HEK293 (cell line): ENCODE results near the gene SLBP.
A peak's percentile ranks its signal among the peaks of the same experiment; 100 is the strongest.

Experiments
- GFI1B ChIP-seq: fragments of 450-650 bp; formaldehyde crosslinking; IDR thresholded peaks from 2 replicates; pipeline ENCODE4 v1.5.1; 2016; ENCODE audit warnings: missing biosample characterization, missing genetic modification characterization
- KLF10 ChIP-seq: fragments of 450-650 bp; IDR thresholded peaks from 2 replicates; pipeline ENCODE4 v1.5.1; 2018; ENCODE audit warnings: missing biosample characterization, mild to moderate bottlenecking, missing genetic modification characterization
- KLF17 ChIP-seq: fragments of 450-650 bp; formaldehyde crosslinking; IDR thresholded peaks from 2 replicates; pipeline ENCODE4 v1.5.1; 2016; ENCODE audit warnings: missing biosample characterization, missing genetic modification characterization
- OSR2 ChIP-seq: fragments of 450-650 bp; formaldehyde crosslinking; IDR thresholded peaks from 2 replicates; pipeline ENCODE4 v1.5.1; 2016; ENCODE audit warnings: missing biosample characterization, missing genetic modification characterization
- ZBTB21 ChIP-seq: fragments of 450-650 bp; formaldehyde crosslinking; IDR thresholded peaks from 2 replicates; pipeline ENCODE4 v1.5.1; 2017; ENCODE audit warnings: missing biosample characterization, missing genetic modification characterization
- ZBTB48 ChIP-seq: fragments of 450-650 bp; formaldehyde crosslinking; IDR thresholded peaks from 2 replicates; pipeline ENCODE4 v1.5.1; 2016; ENCODE audit warnings: missing biosample characterization, missing genetic modification characterization
- ZBTB8A ChIP-seq: fragments of 450-650 bp; formaldehyde crosslinking; IDR thresholded peaks from 2 replicates; pipeline ENCODE4 v1.5.1; 2016; ENCODE audit warnings: missing biosample characterization, missing genetic modification characterization
- ZEB2 ChIP-seq: fragments of 450-650 bp; formaldehyde crosslinking; IDR thresholded peaks from 2 replicates; pipeline ENCODE4 v1.5.1; 2016; ENCODE audit warnings: missing biosample characterization, missing genetic modification characterization
- ZNF112 ChIP-seq: fragments of 450-650 bp; formaldehyde crosslinking; IDR thresholded peaks from 2 replicates; pipeline ENCODE4 v1.5.0; 2017; ENCODE audit warnings: missing biosample characterization, missing genetic modification characterization
- ZNF121 ChIP-seq: fragments of 450-650 bp; formaldehyde crosslinking; IDR thresholded peaks from 2 replicates; pipeline ENCODE4 v1.5.1; 2016; ENCODE audit warnings: missing biosample characterization, missing genetic modification characterization
- ZNF132 ChIP-seq: fragments of 450-650 bp; formaldehyde crosslinking; IDR thresholded peaks from 2 replicates; pipeline ENCODE4 v1.5.1; 2017; ENCODE audit warnings: missing biosample characterization, missing genetic modification characterization, borderline replicate concordance
- ZNF146 ChIP-seq: fragments of 450-650 bp; formaldehyde crosslinking; IDR thresholded peaks from 2 replicates; pipeline ENCODE4 v1.5.1; 2016; ENCODE audit warnings: missing biosample characterization, missing genetic modification characterization
- ZNF16 ChIP-seq: fragments of 450-650 bp; formaldehyde crosslinking; IDR thresholded peaks from 2 replicates; pipeline ENCODE4 v1.5.1; 2016; ENCODE audit warnings: low read depth, missing biosample characterization, missing genetic modification characterization
- ZNF202 ChIP-seq: fragments of 450-650 bp; formaldehyde crosslinking; IDR thresholded peaks from 2 replicates; pipeline ENCODE4 v1.5.1; 2016; ENCODE audit warnings: missing biosample characterization, missing genetic modification characterization, borderline replicate concordance
- ZNF24 ChIP-seq: fragments of 450-650 bp; formaldehyde crosslinking; IDR thresholded peaks from 2 replicates; pipeline ENCODE4 v1.5.1; 2016; ENCODE audit warnings: missing biosample characterization, missing genetic modification characterization
- ZNF549 ChIP-seq: fragments of 450-650 bp; IDR thresholded peaks from 2 replicates; pipeline ENCODE4 v1.5.1; 2018; ENCODE audit warnings: missing biosample characterization, missing genetic modification characterization, mild to moderate bottlenecking, inconsistent platforms, moderate library complexity
- ZNF560 ChIP-seq: fragments of 450-650 bp; formaldehyde crosslinking; IDR thresholded peaks from 2 replicates; pipeline ENCODE4 v1.5.1; 2017; ENCODE audit warnings: missing biosample characterization, missing genetic modification characterization, borderline replicate concordance
- ZNF596 ChIP-seq: fragments of 450-650 bp; IDR thresholded peaks from 2 replicates; pipeline ENCODE4 v1.5.0; 2018; ENCODE audit warnings: missing biosample characterization, mild to moderate bottlenecking, missing genetic modification characterization, moderate library complexity
- ZNF600 ChIP-seq: fragments of 450-650 bp; formaldehyde crosslinking; IDR thresholded peaks from 2 replicates; pipeline ENCODE4 v1.5.1; 2016; ENCODE audit warnings: missing biosample characterization, missing genetic modification characterization
- ZNF704 ChIP-seq: fragments of 450-650 bp; formaldehyde crosslinking; IDR thresholded peaks from 2 replicates; pipeline ENCODE4 v1.5.1; 2016; ENCODE audit warnings: missing biosample characterization, missing genetic modification characterization
- ZNF707 ChIP-seq: fragments of 450-650 bp; formaldehyde crosslinking; IDR thresholded peaks from 2 replicates; pipeline ENCODE4 v1.5.1; 2016; ENCODE audit warnings: missing biosample characterization, missing genetic modification characterization
- ZSCAN18 ChIP-seq: fragments of 450-650 bp; formaldehyde crosslinking; IDR thresholded peaks from 2 replicates; pipeline ENCODE4 v1.5.1; 2016; ENCODE audit warnings: missing biosample characterization, missing genetic modification characterization
- TF ChIP-seq, protein P1 (sequence below): fragments of 450-650 bp; formaldehyde crosslinking; IDR thresholded peaks from 2 replicates; pipeline ENCODE4 v1.5.1; 2017; ENCODE audit warnings: missing biosample characterization, missing genetic modification characterization
- TF ChIP-seq, protein P2 (sequence below): fragments of 450-650 bp; formaldehyde crosslinking; conservative IDR thresholded peaks from 2 replicates; pipeline ENCODE4 v1.5.1; 2016; ENCODE audit warnings: low read depth, missing biosample characterization, missing genetic modification characterization
- TF ChIP-seq, protein P3 (sequence below): fragments of 450-650 bp; formaldehyde crosslinking; IDR thresholded peaks from 2 replicates; pipeline ENCODE4 v1.5.1; 2016; ENCODE audit warnings: missing biosample characterization, missing genetic modification characterization

SLBP gene

DNA sequence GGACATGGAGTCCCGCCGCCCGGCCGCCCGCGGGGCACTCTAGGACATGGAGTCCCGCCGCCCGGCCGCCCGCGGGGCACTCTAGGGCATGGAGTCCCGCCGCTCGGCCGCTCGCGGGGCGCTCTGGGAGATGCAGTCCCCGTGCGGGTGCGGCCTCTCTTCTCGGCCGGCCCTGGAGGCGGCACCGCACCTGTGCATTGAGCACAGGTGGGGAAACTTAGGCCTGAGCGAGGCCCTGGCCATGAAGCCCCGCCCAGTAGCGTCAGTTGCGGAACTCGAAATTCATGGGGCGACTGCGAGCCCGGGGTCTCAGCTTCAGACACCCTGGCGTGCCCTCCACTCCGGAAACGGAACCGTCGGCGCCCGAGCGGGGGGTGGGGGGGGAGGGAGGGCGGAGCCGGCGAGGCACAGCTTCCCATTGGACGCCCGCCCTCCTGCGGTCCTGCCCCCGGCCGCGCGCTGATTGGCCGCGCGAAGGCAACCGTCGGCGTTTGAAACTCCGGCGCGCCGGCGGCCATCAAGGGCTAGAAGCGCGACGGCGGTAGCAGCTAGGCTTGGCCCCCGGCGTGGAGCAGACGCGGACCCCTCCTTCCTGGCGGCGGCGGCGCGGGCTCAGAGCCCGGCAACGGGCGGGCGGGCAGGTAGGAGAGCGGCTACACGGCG lies 9.0 kb upstream of the SLBP start, which contains the start of the genes TACC3 and TMEM129 (continued):
- TF ChIP-seq KLF17 (tag by site-specific recombination) (no peak), ZEB2 (tag by site-specific recombination) (peak; percentile 59; the same call in 1 of the 2 replicates), ZNF549 (tag by site-specific recombination) (no peak), ZNF112 (no peak), ZNF132 (tag by site-specific recombination) (no peak), ZNF600 (no peak), ZNF596 (no peak), GFI1B (tag by site-specific recombination) (no peak), ZNF704 (tag by site-specific recombination) (no peak), ZNF16 (no peak), ZNF146 (tag by site-specific recombination) (no peak), ZBTB8A (peak; percentile 89), ZBTB21 (tag by site-specific recombination) (no peak), ZNF707 (tag by site-specific recombination) (no peak), ZNF560 (tag by site-specific recombination) (no peak), ZNF121 (no peak), ZNF24 (tag by site-specific recombination) (no peak), ZSCAN18 (tag by site-specific recombination) (no peak), ZBTB48 (tag by site-specific recombination) (no peak), ZNF202 (tag by site-specific recombination) (no peak), OSR2 (tag by site-specific recombination) (no peak), KLF10 (no peak)
- TF ChIP-seq, protein P1, sequence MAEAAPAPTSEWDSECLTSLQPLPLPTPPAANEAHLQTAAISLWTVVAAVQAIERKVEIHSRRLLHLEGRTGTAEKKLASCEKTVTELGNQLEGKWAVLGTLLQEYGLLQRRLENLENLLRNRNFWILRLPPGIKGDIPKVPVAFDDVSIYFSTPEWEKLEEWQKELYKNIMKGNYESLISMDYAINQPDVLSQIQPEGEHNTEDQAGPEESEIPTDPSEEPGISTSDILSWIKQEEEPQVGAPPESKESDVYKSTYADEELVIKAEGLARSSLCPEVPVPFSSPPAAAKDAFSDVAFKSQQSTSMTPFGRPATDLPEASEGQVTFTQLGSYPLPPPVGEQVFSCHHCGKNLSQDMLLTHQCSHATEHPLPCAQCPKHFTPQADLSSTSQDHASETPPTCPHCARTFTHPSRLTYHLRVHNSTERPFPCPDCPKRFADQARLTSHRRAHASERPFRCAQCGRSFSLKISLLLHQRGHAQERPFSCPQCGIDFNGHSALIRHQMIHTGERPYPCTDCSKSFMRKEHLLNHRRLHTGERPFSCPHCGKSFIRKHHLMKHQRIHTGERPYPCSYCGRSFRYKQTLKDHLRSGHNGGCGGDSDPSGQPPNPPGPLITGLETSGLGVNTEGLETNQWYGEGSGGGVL (tag by site-specific recombination) = no peak
- TF ChIP-seq, protein P2, sequence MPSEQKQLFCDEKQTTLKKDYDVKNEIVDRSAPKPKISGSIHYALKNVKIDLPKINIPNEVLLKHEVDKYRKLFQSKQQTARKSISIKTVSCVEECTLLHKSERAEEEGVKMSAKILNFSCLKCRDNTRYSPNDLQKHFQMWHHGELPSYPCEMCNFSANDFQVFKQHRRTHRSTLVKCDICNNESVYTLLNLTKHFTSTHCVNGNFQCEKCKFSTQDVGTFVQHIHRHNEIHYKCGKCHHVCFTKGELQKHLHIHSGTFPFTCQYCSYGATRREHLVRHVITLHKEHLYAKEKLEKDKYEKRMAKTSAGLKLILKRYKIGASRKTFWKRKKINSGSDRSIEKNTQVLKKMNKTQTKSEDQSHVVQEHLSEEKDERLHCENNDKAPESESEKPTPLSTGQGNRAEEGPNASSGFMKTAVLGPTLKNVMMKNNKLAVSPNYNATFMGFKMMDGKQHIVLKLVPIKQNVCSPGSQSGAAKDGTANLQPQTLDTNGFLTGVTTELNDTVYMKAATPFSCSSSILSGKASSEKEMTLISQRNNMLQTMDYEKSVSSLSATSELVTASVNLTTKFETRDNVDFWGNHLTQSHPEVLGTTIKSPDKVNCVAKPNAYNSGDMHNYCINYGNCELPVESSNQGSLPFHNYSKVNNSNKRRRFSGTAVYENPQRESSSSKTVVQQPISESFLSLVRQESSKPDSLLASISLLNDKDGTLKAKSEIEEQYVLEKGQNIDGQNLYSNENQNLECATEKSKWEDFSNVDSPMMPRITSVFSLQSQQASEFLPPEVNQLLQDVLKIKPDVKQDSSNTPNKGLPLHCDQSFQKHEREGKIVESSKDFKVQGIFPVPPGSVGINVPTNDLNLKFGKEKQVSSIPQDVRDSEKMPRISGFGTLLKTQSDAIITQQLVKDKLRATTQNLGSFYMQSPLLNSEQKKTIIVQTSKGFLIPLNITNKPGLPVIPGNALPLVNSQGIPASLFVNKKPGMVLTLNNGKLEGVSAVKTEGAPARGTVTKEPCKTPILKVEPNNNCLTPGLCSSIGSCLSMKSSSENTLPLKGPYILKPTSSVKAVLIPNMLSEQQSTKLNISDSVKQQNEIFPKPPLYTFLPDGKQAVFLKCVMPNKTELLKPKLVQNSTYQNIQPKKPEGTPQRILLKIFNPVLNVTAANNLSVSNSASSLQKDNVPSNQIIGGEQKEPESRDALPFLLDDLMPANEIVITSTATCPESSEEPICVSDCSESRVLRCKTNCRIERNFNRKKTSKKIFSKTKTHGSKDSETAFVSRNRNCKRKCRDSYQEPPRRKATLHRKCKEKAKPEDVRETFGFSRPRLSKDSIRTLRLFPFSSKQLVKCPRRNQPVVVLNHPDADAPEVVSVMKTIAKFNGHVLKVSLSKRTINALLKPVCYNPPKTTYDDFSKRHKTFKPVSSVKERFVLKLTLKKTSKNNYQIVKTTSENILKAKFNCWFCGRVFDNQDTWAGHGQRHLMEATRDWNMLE = peak; percentile 59
- TF ChIP-seq, protein P3, sequence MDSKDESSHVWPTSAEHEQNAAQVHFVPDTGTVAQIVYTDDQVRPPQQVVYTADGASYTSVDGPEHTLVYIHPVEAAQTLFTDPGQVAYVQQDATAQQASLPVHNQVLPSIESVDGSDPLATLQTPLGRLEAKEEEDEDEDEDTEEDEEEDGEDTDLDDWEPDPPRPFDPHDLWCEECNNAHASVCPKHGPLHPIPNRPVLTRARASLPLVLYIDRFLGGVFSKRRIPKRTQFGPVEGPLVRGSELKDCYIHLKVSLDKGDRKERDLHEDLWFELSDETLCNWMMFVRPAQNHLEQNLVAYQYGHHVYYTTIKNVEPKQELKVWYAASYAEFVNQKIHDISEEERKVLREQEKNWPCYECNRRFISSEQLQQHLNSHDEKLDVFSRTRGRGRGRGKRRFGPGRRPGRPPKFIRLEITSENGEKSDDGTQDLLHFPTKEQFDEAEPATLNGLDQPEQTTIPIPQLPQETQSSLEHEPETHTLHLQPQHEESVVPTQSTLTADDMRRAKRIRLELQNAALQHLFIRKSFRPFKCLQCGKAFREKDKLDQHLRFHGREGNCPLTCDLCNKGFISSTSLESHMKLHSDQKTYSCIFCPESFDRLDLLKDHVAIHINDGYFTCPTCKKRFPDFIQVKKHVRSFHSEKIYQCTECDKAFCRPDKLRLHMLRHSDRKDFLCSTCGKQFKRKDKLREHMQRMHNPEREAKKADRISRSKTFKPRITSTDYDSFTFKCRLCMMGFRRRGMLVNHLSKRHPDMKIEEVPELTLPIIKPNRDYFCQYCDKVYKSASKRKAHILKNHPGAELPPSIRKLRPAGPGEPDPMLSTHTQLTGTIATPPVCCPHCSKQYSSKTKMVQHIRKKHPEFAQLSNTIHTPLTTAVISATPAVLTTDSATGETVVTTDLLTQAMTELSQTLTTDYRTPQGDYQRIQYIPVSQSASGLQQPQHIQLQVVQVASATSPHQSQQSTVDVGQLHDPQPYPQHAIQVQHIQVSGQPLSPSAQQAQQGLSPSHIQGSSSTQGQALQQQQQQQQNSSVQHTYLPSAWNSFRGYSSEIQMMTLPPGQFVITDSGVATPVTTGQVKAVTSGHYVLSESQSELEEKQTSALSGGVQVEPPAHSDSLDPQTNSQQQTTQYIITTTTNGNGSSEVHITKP (tag by site-specific recombination) = no peak
